SK-N-MC (cell line): Measurements from ENCODE around the gene TTC39A.

ENCODE experiments used
- DNase-seq: peaks from one replicate; pipeline ENCODE4 v3.0.0-alpha.2; 2011; ENCODE audit warnings: low read depth, low spot score
- H3K27ac ChIP-seq: fragments of 200-600 bp; sonication (generic); 2 replicates; pipeline ENCODE4 v1.5.1; 2016; ENCODE audit warnings: mixed run types
- H3K36me3 ChIP-seq: fragments of 200-600 bp; sonication (generic); 2 replicates; pipeline ENCODE4 v1.6.1; 2017; ENCODE audit warnings: antibody characterized with exemption, low read length, mixed read lengths; ENCODE audit not compliant: insufficient read depth
- H3K4me3 ChIP-seq: fragments of 200-600 bp; sonication (generic); 2 replicates; pipeline ENCODE4 v1.5.1; 2016
- H3K9ac ChIP-seq: fragments of 200-600 bp; sonication (generic); 2 replicates; pipeline ENCODE4 v1.8.0; 2017; ENCODE audit warnings: mixed run types, mixed read lengths; ENCODE audit not compliant: insufficient read length
- H3K9me3 ChIP-seq: fragments of 200-600 bp; sonication (generic); 2 replicates; pipeline ENCODE4 v1.6.1; 2017; ENCODE audit warnings: low read depth, mild to moderate bottlenecking, antibody characterized with exemption, low read length, moderate library complexity, mixed read lengths
- EZH2 ChIP-seq: fragments of 200-600 bp; sonication (generic); IDR thresholded peaks from one replicate; pipeline ENCODE4 v1.6.1; 2017; ENCODE audit warnings: antibody characterized with exemption
- FOXP2 ChIP-seq: optimal IDR thresholded peaks from 2 replicates; pipeline ENCODE3; 2011; ENCODE audit warnings: mild to moderate bottlenecking, moderate library complexity; ENCODE audit not compliant: insufficient read depth; ENCODE audit errors: extremely low read length, control extremely low read depth
- POLR2AphosphoS5 ChIP-seq: IDR thresholded peaks from 2 replicates; pipeline ENCODE4 v1.6.1; 2012; ENCODE audit warnings: mild to moderate bottlenecking, low read depth, low read length, borderline replicate concordance

TTC39A gene

GRCh38 chr1:51330331-51331201, at the start of gene TTC39A:
TTC39A (minus strand) TSS chr1:51330562; CDS start chr1:51330477, 85 bp downstream.
- H3K27ac ChIP-seq, result no peak within 1 kb of the TSS
- H3K9ac ChIP-seq, result no peak within 1 kb of the TSS

GRCh38 chr1:51378871-51379270, 48.5 kb upstream of the TTC39A start:
- Histone ChIP-seq H3K27ac (no peak overlapping the region), H3K36me3 (peaks cover 18% of the 10 kb centered on the region; the same call in 1 of the 2 replicates)
- TF ChIP-seq EZH2 (no peak), POLR2AphosphoS5 (no peak), FOXP2 (no peak)

More at GRCh38 chr1:51330331-51331201, at the start of gene TTC39A:
- Histone ChIP-seq H3K4me3 (no peak within 1 kb of the TSS), H3K9me3 (no peaks in the 10 kb centered on the region), H3K36me3 (no peaks in the 10 kb centered on the region)
- no peak for DNase-seq
- TF ChIP-seq EZH2 (no peak), FOXP2 (no peak), POLR2AphosphoS5 (no peak)

GRCh38 chr1:51373898-51374297, 43.5 kb upstream of the TTC39A start:
- no peak for TF ChIP-seq EZH2
- no peak for TF ChIP-seq POLR2AphosphoS5
- peaks cover 5% of the 10 kb centered on the region; the same call in 1 of the 2 replicates for H3K36me3 ChIP-seq
- DNase-seq, result no peak
- no peak overlapping the region for H3K4me3 ChIP-seq
- H3K9ac ChIP-seq, result no peak overlapping the region
- H3K9me3 ChIP-seq, result no peaks in the 10 kb centered on the region
- no peak overlapping the region for H3K27ac ChIP-seq

More at GRCh38 chr1:51378871-51379270, 48.5 kb upstream of the TTC39A start:
- no peak overlapping the region for H3K4me3 ChIP-seq
- H3K9ac ChIP-seq, result no peak overlapping the region
- H3K9me3 ChIP-seq, result no peaks in the 10 kb centered on the region
- DNase-seq, result no peak

GRCh38 chr1:51372561-51372960, 42.2 kb upstream of the TTC39A start:
- H3K27ac ChIP-seq, result no peak overlapping the region
- TF ChIP-seq FOXP2, result no peak
- no peak for TF ChIP-seq POLR2AphosphoS5
- TF ChIP-seq EZH2, result no peak
- H3K9me3 ChIP-seq, result no peaks in the 10 kb centered on the region
- no peak overlapping the region for H3K9ac ChIP-seq
- H3K36me3 ChIP-seq, result peaks cover 4% of the 10 kb centered on the region; the same call in 1 of the 2 replicates
- DNase-seq, result no peak
- H3K4me3 ChIP-seq, result no peak overlapping the region

- H3K4me3 ChIP-seq, result no peak overlapping the region
- no peaks in the 10 kb centered on the region for H3K9me3 ChIP-seq
- no peak overlapping the region for H3K27ac ChIP-seq
- TF ChIP-seq FOXP2 (no peak), POLR2AphosphoS5 (no peak), EZH2 (no peak)
- H3K9ac ChIP-seq, result no peak overlapping the region
- no peaks in the 10 kb centered on the region; the same call in 1 of the 2 replicates for H3K36me3 ChIP-seq
- DNase-seq, result no peak
Observed at GRCh38 chr1:51369171-51369570, 38.8 kb upstream of the TTC39A start.

- no peak overlapping the region for H3K4me3 ChIP-seq
- peaks cover 10% of the 10 kb centered on the region for H3K36me3 ChIP-seq
- TF ChIP-seq EZH2, result no peak
- no peak for TF ChIP-seq FOXP2
- TF ChIP-seq POLR2AphosphoS5, result no peak
- no peak for DNase-seq
- no peaks in the 10 kb centered on the region for H3K9me3 ChIP-seq
- no peak overlapping the region for H3K9ac ChIP-seq
- no peak overlapping the region for H3K27ac ChIP-seq
Observed at GRCh38 chr1:51365774-51366173, 35.4 kb upstream of the TTC39A start.

- no peak for DNase-seq
- TF ChIP-seq EZH2 (no peak), FOXP2 (no peak), POLR2AphosphoS5 (no peak)
- no peak overlapping the region for H3K4me3 ChIP-seq
- peaks cover 18% of the 10 kb centered on the region for H3K36me3 ChIP-seq
- no peak overlapping the region for H3K27ac ChIP-seq
- H3K9ac ChIP-seq, result no peak overlapping the region
- no peaks in the 10 kb centered on the region for H3K9me3 ChIP-seq
Observed at GRCh38 chr1:51359879-51360278, 29.5 kb upstream of the TTC39A start.

GRCh38 chr1:51355382-51355781, 25.0 kb upstream of the TTC39A start:
- no peak overlapping the region for H3K4me3 ChIP-seq
- DNase-seq, result no peak
- no peak for TF ChIP-seq FOXP2
- no peak for TF ChIP-seq POLR2AphosphoS5
- no peak for TF ChIP-seq EZH2

GRCh38 chr1:51354416-51354815, 24.1 kb upstream of the TTC39A start:
- no peak for DNase-seq
- H3K9me3 ChIP-seq, result no peaks in the 10 kb centered on the region
- H3K9ac ChIP-seq, result no peak overlapping the region
- no peak overlapping the region for H3K27ac ChIP-seq
- H3K36me3 ChIP-seq, result peaks cover 6% of the 10 kb centered on the region; the same call in 1 of the 2 replicates
- no peak overlapping the region for H3K4me3 ChIP-seq
- TF ChIP-seq POLR2AphosphoS5 (no peak), EZH2 (no peak), FOXP2 (no peak)

More at GRCh38 chr1:51355382-51355781, 25.0 kb upstream of the TTC39A start:
- Histone ChIP-seq H3K36me3 (peaks cover 6% of the 10 kb centered on the region; the same call in 1 of the 2 replicates), H3K27ac (no peak overlapping the region), H3K9ac (no peak overlapping the region), H3K9me3 (no peaks in the 10 kb centered on the region)
